Frontal cortex (tissue), 4 donors: ENCODE measurements around the gene DDX11. TPM values are rescaled to one million over a fixed set of nuclear protein-coding genes. Genes with fewer than 3 reads are reported as not detected.
"Not testable (repeated sequence)": the region's sequence is repeated elsewhere in the genome, so short reads cannot be mapped to it uniquely, and the experiment has no call there.

Experiments used
- DNase-seq, 2 donors: peaks; one replicate each; pipeline ENCODE4 v3.0.0; 2012; ENCODE audit warnings: low spot score in 2 of 2
- FAIRE-seq: peaks from 2 replicates; lab custom pipeline; 2012; peaks lifted over from hg19 to GRCh38; lab: Jason Lieb, UNC
- total RNA-seq: library from RNA; depleted of rRNA; stranded (reverse); fragments of >200 nt; gene quantifications from one replicate; pipeline ENCODE4 v1.2.3, GENCODE V29; 2014
- donor health status: control.
- donor health status: control.
- donor health status: control.

DDX11 gene
- total RNA-seq, 1 donor from 2014 or later: 8.2 TPM

DNA sequence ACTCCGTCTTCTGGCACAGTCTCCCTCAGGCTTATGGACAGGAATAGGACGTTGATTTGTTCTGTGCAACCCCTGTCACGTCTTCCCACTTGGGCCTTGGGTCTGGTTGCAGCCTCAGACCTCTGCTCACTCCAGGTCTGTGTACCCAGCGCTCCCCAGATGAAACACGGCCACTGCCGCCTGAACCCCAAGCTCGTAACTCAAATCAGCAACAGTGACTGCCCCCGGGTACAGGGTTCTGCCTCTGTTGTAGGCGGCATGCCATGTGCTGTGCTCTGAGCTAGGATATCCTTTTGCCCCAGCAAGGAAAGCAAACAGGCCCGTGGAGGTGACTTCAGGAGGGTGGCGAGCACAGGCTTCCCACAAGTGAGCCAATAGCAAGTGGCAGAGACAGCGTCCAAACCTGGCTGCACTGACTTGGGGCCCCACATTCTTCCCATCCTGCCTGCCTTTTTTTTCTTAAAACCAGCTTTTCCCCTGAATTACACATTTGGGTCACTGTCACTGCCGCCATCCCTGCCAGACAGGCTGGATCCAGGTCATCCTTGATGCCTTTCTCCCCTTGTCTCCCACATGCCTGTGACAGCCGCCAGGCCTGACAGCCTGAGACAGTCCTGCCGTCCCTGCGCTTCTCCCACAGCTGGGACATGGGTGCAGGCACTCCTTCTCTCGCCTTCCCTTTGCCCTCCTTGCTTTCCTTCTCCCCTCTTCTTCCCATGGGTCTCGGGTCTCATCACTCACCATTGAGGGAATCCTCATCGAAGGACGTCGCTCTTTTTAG is 21.6 kb downstream of the DDX11 start:
- DNase-seq, FAIRE-seq: not testable (repeated sequence)

DNA sequence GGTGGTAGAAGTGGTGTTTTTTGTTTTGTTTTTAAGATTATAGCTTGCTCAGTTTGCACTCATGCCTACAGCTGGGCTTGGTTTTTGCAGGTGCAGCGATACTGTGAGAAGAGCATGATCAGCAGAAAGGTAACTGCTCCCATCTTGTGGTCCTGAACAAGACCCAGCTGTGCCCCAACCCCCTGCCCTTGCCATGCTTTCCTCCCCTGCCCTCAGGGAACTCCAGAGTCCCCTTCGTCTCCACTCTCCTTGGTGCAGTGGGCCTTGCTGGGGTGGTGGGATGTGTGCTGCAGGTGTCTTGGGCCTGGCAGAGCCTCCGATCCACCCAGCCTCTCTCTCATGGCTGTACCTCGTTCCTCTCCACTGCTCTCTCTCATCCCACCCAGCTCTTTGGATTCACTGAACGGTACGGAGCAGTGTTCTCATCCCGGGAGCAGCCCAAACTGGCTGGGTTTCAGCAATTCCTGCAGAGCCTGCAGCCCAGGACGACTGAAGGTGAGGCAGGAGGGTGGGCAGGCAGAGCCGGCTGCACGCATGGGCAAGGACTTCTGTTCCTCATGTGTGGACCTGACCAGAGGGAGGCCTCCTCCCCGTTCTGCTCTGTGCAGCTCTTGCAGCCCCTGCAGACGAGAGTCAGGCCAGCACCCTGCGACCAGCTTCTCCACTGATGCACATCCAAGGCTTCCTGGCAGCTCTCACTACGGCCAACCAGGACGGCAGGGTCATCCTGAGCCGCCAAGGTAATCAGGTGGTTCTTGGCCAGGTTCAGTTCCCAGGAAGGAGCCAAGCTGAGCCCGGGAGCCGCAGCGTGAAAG is 22.8 kb downstream of the DDX11 start:
- DNase-seq, FAIRE-seq: not testable (repeated sequence)

DNA sequence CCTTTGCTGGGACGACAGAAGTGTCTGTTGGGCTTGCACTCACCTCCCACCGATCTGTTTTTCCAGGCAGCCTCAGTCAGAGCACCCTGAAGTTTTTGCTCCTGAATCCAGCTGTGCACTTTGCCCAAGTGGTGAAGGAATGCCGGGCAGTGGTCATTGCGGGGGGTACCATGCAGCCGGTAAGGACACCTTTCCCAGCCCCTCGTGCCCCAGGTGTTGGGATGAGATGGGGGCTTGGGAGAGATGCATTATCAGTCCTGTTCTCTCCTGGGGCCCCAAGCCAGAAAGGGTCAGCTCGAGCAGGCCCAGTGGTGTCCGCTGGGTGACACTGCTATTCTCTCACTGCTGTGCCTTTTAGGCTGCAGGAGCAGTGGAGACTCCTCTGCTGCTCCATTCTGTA is 24.2 kb downstream of the DDX11 start:
- DNase-seq, FAIRE-seq: not testable (repeated sequence)

DNA sequence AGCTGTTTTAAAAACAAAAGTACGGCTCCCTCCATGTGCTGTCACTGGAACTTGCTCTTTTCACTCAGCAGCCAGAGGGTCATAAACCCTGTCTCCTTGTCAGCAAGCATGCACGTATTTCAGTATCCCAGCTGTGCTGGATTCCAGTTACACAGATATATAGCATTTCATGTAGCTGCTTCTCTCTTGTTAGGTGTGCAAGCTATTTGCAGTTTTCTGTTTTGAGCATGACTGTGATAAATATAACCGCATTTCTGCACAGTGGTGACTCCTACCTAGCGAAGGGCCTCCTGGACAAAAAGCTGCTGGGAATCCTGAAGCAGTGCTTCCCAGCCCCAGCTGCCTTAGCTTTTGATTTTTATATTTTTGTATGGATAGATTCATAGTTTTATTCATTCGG is 24.7 kb downstream of the DDX11 start:
- not testable (repeated sequence) for FAIRE-seq

DNA sequence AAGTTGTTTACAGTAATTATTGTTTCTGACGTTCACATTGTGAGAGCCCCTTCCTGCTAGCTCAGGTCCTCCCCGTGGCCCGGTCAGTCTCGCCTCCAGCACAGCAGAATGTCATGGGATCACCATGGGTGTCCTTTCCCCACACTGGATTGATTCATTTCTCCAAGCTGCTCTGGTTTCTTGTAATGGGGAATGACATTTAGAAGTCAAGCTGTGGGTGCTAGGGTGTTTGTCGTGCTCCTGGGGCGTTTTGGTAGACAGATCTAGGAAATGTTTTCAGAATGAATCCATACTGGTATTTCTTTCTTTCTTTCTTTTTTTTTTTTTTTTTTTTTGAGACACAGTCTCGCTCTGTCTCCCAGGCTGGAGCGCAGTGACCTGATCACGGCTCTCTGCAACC is 25.1 kb downstream of the DDX11 start:
- not testable (repeated sequence) for DNase-seq, FAIRE-seq

More for the DNA sequence above, 24.7 kb downstream of the DDX11 start:
- not testable (repeated sequence) for DNase-seq

DNA sequence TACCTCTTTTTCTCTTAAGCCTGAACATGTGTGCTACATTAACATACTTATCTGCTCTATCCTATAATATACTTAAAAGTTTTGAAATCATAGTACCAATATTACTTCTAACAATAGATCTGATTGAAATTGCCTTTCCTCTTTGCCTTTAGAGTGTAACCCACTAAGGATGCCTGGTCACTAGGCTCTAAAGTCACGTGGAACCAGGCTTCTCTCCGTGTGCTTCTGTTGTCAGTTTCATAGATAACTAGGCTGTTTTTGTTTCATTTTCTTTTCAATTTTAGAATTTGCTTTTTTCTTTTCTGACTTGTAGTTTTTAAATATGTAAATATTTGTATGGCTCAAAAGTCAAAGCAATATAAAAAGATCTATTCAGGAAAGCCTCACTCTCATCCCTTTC is 25.8 kb downstream of the DDX11 start:
- not testable (repeated sequence) for DNase-seq, FAIRE-seq

DNA sequence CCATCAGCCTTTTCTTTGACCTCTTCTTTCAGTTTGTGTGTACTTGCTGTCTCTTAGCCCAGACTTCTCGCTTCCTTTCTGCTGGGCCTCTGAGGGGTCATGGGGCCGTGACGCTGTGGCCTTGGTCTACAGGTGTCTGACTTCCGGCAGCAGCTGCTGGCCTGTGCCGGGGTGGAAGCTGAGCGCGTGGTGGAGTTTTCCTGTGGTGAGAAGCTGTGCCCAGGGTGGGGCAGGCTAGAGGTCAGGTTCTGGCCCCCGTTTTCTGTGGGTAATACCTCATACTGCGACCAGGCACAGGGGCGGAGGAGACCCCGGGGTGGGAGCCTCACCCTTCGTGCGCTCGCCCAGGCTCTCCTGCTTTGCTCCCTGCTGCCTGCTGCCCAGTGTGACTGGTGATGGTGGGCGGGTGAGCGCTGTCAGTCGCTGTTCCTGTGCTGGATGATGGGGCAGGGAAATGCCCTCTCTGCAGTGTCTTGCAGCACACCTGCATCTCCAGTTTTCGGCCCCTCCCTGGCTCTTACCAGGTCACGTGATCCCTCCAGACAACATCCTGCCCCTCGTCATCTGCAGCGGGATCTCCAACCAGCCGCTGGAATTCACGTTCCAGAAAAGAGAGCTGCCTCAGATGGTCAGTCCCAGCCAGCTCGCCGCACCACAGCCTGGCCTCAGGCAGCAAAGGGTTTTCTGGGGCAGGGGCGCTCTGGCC is 27.0 kb downstream of the DDX11 start:
- FAIRE-seq, DNase-seq: not testable (repeated sequence)

DNA sequence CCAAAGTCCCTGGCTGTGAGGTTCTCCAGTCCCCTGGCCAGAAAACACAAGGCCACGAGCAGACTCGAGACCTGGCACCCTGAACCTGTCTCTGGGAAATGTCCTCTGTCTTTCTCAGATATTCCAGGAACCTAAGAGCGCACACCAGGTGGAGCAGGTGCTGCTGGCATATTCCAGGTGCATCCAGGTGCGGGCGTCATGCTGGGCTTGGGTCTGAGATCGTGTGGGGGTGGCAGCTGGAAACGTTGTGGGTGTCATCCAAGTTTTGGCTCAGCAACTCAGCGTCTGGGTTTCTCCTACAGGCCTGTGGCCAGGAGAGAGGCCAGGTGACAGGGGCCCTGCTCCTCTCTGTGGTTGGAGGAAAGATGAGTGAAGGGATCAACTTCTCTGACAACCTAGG is 28.5 kb downstream of the DDX11 start:
- FAIRE-seq: not testable (repeated sequence)

DNA sequence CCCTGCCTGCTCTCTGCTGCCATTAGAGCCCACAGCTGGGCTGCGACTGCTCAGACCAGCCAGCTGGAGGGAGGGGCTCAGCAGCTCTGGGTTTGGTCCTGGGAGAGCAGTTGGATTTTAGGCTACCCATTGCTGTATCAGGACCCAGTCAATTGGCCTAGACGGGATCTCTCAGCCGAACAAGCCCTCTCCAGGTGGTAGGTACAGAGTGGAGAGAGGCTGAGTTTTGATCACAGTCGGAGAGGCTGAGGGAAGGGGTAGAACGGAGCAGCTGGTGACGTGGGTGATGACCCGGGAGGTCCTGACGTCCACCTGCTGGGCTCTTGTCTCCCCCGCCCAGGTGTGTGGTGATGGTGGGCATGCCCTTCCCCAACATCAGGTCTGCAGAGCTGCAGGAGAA is 28.9 kb downstream of the DDX11 start:
- DNase-seq, FAIRE-seq: not testable (repeated sequence)

More for the DNA sequence above, 28.5 kb downstream of the DDX11 start:
- DNase-seq: not testable (repeated sequence)

DNA sequence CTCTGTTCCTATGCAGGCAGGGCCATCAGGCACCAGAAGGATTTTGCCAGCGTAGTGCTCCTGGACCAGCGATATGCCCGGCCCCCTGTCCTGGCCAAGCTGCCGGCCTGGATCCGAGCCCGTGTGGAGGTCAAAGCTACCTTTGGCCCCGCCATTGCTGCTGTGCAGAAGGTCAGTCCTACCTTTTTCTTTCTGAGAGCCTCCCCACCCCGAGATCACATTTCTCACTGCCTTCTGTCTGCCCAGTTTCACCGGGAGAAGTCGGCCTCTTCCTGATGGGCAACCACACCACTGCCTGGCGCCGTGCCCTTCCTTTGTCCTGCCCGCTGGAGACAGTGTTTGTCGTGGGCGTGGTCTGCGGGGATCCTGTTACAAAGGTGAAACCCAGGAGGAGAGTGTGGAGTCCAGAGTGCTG is 29.9 kb downstream of the DDX11 start:
- not testable (repeated sequence) for DNase-seq, FAIRE-seq

DNA sequence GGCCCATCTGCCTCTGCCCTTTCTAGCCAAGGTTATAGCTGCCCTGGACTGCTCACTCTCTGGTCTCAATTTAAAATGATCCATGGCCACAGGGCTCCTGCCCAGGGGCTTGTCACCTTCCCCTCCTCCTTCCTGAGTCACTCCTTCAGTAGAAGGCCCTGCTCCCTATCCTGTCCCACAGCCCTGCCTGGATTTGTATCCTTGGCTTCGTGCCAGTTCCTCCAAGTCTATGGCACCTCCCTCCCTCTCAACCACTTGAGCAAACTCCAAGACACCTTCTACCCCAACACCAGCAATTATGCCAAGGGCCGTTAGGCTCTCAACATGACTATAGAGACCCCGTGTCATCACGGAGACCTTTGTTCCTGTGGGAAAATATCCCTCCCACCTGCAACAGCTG is 30.6 kb downstream of the DDX11 start:
- not testable (repeated sequence) for FAIRE-seq, DNase-seq

DNA sequence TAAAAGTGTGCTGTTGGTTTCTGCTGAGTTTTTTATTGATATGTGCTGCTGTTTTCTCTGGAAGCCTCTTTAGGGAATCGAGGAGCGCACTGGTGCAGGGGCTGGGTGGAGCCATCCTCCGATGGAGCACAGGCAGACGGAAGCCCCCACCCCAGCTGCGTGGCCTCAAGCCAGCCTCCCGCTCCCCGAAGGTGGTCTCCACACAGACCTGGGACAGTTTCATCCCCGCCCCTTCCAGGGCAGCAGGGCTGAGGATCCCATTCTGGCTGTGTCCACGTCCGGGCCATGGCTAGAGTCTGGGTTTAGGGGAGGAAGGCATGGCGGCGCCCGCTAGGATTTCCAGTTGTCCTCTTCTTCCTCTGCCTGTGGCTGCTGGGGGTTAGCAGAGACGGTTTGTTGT is 31.1 kb downstream of the DDX11 start:
- FAIRE-seq, DNase-seq: not testable (repeated sequence)

DNA sequence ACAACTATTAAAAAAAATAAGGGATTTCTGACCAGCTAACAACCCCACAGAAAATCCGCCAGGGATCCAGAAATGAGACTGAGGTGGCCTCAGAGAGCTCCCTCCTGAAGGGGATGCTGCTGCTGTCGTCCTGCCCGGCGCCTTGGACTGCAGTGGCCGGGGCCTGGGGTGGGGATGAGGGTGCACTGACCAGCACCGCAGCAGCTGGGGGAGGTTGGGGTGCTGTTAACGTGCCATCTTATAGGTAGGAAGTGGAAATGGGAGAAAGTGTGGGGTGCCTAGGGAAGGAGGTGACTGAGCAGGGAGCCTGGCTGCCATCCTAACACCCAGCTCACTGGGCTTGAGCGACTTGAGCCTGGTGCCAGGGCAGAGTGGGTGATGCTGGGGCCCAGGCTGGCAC is 32.0 kb downstream of the DDX11 start:
- DNase-seq: no peak
- no peak for FAIRE-seq

DNA sequence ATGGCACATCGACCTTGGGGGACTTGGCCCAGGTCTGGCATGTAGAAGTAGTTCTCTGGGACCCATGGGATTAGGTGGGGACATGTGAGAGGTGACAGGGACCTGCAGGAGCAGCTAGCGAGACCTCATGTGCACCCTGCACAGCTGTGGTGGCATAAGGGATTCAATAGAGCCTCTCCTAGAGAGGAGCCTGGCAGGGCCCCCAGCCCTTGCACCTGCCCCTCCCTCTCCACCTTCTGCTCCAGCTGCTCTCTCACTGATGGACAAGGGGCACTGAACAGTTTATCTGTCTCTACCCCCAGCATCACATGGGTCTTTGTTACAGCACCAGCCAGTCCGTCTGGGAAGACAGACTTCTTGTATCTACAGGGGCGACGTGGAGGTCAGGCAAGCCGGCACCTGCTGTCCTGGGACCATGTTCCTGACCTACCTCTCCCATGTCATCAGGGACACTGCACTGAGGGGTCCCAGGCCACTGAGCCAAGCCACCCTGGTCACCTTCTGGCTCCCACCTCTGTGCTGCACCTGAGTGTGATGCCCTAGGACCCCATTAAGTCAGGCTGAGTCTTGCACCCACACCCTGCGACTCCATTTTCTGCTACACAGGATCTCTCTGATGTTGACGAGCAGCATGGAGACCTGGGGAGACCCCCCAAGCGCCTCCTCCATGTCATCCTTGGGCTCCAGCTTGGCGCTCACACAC is 32.6 kb downstream of the DDX11 start:
- FAIRE-seq (no peak), DNase-seq (no peak)

DNA sequence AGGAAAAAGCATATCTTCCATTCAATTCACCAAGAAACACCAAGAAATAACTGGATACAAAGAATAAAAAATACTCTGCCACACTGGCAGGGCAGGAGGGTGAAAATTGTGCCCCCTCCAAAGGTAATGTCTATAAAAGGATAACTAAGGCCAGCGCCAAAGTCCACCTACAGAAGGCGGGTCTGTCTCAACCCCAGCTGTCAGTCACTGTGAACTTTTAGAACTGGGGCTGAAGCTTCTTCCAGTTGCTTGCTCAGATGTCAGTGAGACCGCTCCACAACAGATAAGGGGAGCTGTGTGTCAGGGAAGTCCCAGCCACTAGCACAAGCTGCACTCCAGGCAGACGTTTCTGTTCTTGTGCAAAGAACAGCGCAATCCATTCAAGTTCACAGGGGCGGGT is 36.1 kb downstream of the DDX11 start:
- not testable (repeated sequence) for DNase-seq, FAIRE-seq

DNA sequence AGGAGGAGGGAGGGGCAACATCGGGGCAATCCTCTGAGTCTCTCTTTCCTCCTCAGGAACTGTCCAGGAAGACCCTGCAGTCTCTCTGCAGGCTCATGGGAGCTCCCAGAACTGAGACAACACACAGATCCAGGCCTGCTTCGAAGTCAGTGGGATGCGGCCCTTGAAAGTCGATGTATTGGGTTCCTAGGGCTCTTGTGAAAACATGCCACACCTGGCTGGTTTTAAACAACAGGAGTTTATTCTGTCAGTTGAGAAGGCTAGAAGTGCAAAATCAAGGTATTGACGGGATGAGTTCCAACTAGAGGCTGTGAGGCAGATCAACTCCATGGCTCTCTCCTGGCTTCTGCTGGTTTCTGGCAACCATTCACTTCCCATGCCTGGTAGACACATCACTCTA is 36.6 kb downstream of the DDX11 start:
- DNase-seq, FAIRE-seq: not testable (repeated sequence)

DNA sequence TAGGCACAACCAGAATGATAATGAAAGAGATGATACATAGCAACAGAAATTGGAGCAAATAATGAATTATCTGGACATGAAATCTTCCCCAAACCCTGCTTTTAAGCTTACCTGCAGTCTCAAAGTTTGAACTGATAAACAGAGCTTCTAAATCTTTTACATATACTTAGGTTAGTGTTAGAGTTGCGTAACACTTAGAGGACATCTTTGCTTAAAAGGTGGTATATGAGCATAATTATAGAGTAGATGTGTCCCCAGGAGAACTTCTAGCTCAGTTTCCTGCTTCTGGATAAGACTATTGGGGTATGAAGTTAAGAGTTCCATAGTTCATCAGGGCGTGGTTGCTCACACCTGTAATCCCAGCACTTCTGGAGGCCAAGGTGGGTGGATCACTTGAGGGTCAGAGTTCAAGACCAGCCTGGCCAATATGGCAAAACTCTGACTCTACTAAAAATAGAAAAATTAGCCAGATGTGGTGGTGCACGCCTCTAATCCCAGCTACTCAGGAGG is 41.5 kb downstream of the DDX11 start:
- not testable (repeated sequence) for FAIRE-seq

DNA sequence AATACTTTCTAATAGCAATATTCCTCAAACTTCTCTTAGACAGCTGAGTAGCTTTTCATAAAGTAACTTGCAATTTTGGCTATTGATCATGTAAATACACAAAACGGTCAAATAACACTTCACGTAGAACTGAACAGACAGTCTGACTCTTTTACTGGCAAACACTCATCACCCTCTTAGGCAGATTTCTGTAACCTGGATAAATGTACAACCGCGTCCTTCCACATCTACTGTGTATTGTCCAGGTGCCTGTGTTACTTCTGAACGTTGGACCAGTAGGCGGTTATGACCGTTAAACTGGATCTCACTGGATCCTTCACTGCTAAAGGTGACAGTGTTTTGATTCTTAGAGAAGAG is 43.2 kb downstream of the DDX11 start:
- not testable (repeated sequence) for FAIRE-seq, DNase-seq

More for the DNA sequence above, 41.5 kb downstream of the DDX11 start:
- DNase-seq: not testable (repeated sequence)
